Measurements from ENCODE around the gene LETMD1.

The LETMD1 gene

DNA sequence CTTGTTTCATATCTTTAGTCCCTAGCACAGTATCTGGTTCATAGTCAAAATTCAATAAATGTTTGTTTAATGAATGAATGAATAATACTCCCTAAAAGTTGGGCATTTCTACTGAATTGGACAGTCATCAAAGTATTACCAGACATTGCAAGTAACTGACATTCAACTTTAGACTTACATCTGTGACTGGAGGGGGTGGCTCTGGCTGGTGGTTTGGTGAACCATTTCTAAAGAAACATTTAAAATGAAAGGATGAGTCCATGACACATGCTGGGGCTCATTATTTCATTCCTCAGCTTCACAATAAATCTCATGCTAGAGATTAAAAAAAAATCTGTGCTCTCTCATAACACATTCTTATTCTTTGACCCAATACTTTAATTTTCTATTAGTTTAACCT is 55.9 kb downstream of the LETMD1 start:
- no peaks in the 10 kb centered on the region for H3K9me2 ChIP-seq (replicated peaks; ENCODE audit: insufficient read depth, low read length)
- no peak overlapping the region for H3K9ac ChIP-seq (ENCODE audit: low read length)
- no peaks in the 10 kb centered on the region for H3K27me3 ChIP-seq (ENCODE audit: low read length)
- peaks cover 33% of the 10 kb centered on the region for H3K36me3 ChIP-seq (ENCODE audit: low read length)
- H3K4me3 ChIP-seq (ENCODE audit: insufficient read depth, low read length, poor library complexity, severe bottlenecking): no peak overlapping the region
- H3K27ac ChIP-seq (ENCODE audit: low read depth, low read length): no peak overlapping the region
- no peaks in the 10 kb centered on the region for H3K9me3 ChIP-seq (ENCODE audit: insufficient read depth, low read length)
- no peaks in the 10 kb centered on the region for H3K79me2 ChIP-seq (ENCODE audit: insufficient read depth, low read length)
- no peak overlapping the region for H2AFZ ChIP-seq (ENCODE audit: low read depth, low read length, severe bottlenecking)
- H3F3A ChIP-seq (ENCODE audit: insufficient read depth): no peaks in the 10 kb centered on the region
- H3K4me2 ChIP-seq (ENCODE audit: low read depth, low read length, poor library complexity, severe bottlenecking): no peak overlapping the region
- H4K20me1 ChIP-seq (ENCODE audit: low read depth, low read length): no peaks in the 10 kb centered on the region
- no peak for TF ChIP-seq EZH2phosphoT487 (conservative IDR thresholded peaks at IDR 0.05; ENCODE audit: low read length)
- TF ChIP-seq, protein P1, sequence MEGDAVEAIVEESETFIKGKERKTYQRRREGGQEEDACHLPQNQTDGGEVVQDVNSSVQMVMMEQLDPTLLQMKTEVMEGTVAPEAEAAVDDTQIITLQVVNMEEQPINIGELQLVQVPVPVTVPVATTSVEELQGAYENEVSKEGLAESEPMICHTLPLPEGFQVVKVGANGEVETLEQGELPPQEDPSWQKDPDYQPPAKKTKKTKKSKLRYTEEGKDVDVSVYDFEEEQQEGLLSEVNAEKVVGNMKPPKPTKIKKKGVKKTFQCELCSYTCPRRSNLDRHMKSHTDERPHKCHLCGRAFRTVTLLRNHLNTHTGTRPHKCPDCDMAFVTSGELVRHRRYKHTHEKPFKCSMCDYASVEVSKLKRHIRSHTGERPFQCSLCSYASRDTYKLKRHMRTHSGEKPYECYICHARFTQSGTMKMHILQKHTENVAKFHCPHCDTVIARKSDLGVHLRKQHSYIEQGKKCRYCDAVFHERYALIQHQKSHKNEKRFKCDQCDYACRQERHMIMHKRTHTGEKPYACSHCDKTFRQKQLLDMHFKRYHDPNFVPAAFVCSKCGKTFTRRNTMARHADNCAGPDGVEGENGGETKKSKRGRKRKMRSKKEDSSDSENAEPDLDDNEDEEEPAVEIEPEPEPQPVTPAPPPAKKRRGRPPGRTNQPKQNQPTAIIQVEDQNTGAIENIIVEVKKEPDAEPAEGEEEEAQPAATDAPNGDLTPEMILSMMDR (IDR thresholded peaks at IDR 0.05; ENCODE audit: insufficient read depth, low read length, poor library complexity, severe bottlenecking): no peak

DNA sequence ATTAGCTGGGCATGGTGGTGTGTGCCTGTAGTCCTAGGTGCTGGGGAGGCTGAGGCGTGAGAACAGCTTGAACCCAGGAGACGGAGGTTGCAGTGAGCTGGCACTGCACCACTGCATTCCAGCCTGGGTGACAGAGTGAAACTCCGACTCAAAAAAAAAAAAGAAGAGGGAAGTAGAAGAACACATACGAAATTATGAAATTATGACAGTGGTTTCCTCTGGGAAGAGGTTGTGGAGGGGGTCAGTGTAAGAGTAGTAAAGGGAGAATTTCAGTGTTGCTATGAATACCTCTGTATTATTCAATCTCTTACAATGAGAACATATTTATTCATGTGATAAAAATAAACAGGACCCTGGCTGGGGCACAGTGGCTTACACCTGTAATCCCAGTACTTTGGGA is 60.0 kb downstream of the LETMD1 start:
- no peak overlapping the region for H3K27ac ChIP-seq (ENCODE audit: low read depth, low read length)
- no peak overlapping the region for H3K4me2 ChIP-seq (ENCODE audit: low read depth, low read length, poor library complexity, severe bottlenecking)
- H4K20me1 ChIP-seq (ENCODE audit: low read depth, low read length): no peaks in the 10 kb centered on the region
- H2AFZ ChIP-seq (ENCODE audit: low read depth, low read length, severe bottlenecking): no peak overlapping the region
- no peaks in the 10 kb centered on the region for H3K27me3 ChIP-seq (ENCODE audit: low read length)
- TF ChIP-seq, protein P1 (IDR thresholded peaks at IDR 0.05; ENCODE audit: insufficient read depth, low read length, poor library complexity, severe bottlenecking): no peak
- no peak for TF ChIP-seq EZH2phosphoT487 (conservative IDR thresholded peaks at IDR 0.05; ENCODE audit: low read length)
- no peaks in the 10 kb centered on the region for H3K79me2 ChIP-seq (ENCODE audit: insufficient read depth, low read length)
- H3K4me3 ChIP-seq (ENCODE audit: insufficient read depth, low read length, poor library complexity, severe bottlenecking): no peak overlapping the region
- peaks cover 34% of the 10 kb centered on the region for H3K36me3 ChIP-seq (ENCODE audit: low read length)
- no peaks in the 10 kb centered on the region for H3K9me2 ChIP-seq (replicated peaks; ENCODE audit: insufficient read depth, low read length)
- no peaks in the 10 kb centered on the region for H3K9me3 ChIP-seq (ENCODE audit: insufficient read depth, low read length)
- H3K9ac ChIP-seq (ENCODE audit: low read length): no peak overlapping the region
- no peaks in the 10 kb centered on the region for H3F3A ChIP-seq (ENCODE audit: insufficient read depth)
